Ishikawa (cell line): ENCODE data around the gene C6.

Experiments
- CEBPB ChIP-seq: IDR thresholded peaks from 2 replicates; pipeline ENCODE4 v1.6.1; 2012
- CREB1 ChIP-seq: IDR thresholded peaks from 2 replicates; pipeline ENCODE4 v1.6.1; 2012; ENCODE audit warnings: low read depth
- EGR1 ChIP-seq: IDR thresholded peaks from 2 replicates; pipeline ENCODE4 v1.6.1; 2012
- EP300 ChIP-seq: IDR thresholded peaks from 2 replicates; pipeline ENCODE4 v1.6.1; 2012; ENCODE audit warnings: borderline replicate concordance
- FOXM1 ChIP-seq: IDR thresholded peaks from 2 replicates; pipeline ENCODE4 v1.6.1; 2012; ENCODE audit warnings: low read depth, borderline replicate concordance
- MAX ChIP-seq: IDR thresholded peaks from 2 replicates; pipeline ENCODE4 v1.6.1; 2012
- NFIC ChIP-seq: IDR thresholded peaks from 2 replicates; pipeline ENCODE4 v1.6.1; 2012
- RAD21 ChIP-seq: IDR thresholded peaks from 2 replicates; pipeline ENCODE4 v1.6.1; 2012; ENCODE audit warnings: low read depth
- REST ChIP-seq: IDR thresholded peaks from 2 replicates; pipeline ENCODE4 v1.6.1; 2012; ENCODE audit warnings: low read depth, mild to moderate bottlenecking
- TAF1 ChIP-seq: IDR thresholded peaks from 2 replicates; pipeline ENCODE4 v1.6.1; 2012; ENCODE audit warnings: low read depth, mild to moderate bottlenecking
- TCF12 ChIP-seq: IDR thresholded peaks from 2 replicates; pipeline ENCODE4 v1.6.1; 2012; ENCODE audit warnings: low read depth
- TEAD4 ChIP-seq: IDR thresholded peaks from 2 replicates; pipeline ENCODE4 v1.6.1; 2012
- USF1 ChIP-seq: IDR thresholded peaks from 2 replicates; pipeline ENCODE4 v1.6.1; 2012
- YY1 ChIP-seq: IDR thresholded peaks from 2 replicates; pipeline ENCODE4 v1.6.1; 2012; ENCODE audit warnings: low read depth
- ZBTB7A ChIP-seq: IDR thresholded peaks from 2 replicates; pipeline ENCODE4 v1.6.1; 2012; ENCODE audit warnings: low read depth

C6 gene

GRCh38 chr5:41145306-41145705 is 68.0 kb downstream of the C6 start:
- TF ChIP-seq USF1 (no peak), REST (no peak), EP300 (no peak), FOXM1 (no peak), YY1 (no peak)

GRCh38 chr5:41143131-41143901 is 70.0 kb downstream of the C6 start:
- TF ChIP-seq RAD21 (0 out of 2 replicates have a peak, but pooled peaks have one; percentile 1), EGR1 (no peak)

- TF ChIP-seq ZBTB7A = no peak
- TF ChIP-seq MAX = no peak
- no peak for TF ChIP-seq RAD21
- TF ChIP-seq FOXM1 = no peak
- no peak for TF ChIP-seq USF1
- no peak for TF ChIP-seq YY1
- TF ChIP-seq TAF1 = no peak
- no peak for TF ChIP-seq EGR1
- TF ChIP-seq REST = no peak
- TF ChIP-seq CREB1 = no peak
Observed at GRCh38 chr5:41127967-41128690, 85.2 kb downstream of the C6 start.

- TF ChIP-seq TCF12 (no peak), NFIC (no peak), YY1 (no peak), TAF1 (no peak), TEAD4 (no peak)
Observed at GRCh38 chr5:41122459-41122858, 90.9 kb downstream of the C6 start.

GRCh38 chr5:41120600-41120999 is 92.7 kb downstream of the C6 start:
- TF ChIP-seq EP300 = no peak
- TF ChIP-seq USF1 = no peak
- TF ChIP-seq NFIC = no peak
- no peak for TF ChIP-seq ZBTB7A
- TF ChIP-seq RAD21 = no peak
- no peak for TF ChIP-seq CREB1
- TF ChIP-seq YY1 = no peak
- no peak for TF ChIP-seq TEAD4
- no peak for TF ChIP-seq TAF1
- no peak for TF ChIP-seq REST
- no peak for TF ChIP-seq CEBPB
- no peak for TF ChIP-seq FOXM1
- TF ChIP-seq TCF12 = no peak
- TF ChIP-seq EGR1 = no peak
